ENCODE data around the gene INSC.

INSC gene

DNA sequence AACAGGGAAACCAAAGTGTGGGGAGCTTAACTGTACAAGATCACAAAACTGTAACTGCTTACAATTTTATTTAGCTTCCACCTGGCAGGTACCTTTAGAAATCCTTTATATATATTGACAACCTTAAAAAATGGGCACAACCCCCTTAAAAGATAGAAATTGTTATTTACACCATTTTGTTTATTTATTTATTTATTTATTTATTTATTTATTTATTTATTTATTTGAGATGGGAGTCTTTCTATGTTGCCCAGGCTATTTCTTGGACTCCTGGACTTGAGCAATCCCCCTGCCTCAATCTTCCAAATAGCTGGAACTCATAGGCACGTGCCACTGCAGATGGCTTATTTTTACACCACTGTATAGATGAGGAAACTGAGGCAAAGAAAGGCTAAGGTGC is 74.5 kb downstream of the INSC start:
- no peak for DNase-seq (ENCODE audit: low read depth)

DNA sequence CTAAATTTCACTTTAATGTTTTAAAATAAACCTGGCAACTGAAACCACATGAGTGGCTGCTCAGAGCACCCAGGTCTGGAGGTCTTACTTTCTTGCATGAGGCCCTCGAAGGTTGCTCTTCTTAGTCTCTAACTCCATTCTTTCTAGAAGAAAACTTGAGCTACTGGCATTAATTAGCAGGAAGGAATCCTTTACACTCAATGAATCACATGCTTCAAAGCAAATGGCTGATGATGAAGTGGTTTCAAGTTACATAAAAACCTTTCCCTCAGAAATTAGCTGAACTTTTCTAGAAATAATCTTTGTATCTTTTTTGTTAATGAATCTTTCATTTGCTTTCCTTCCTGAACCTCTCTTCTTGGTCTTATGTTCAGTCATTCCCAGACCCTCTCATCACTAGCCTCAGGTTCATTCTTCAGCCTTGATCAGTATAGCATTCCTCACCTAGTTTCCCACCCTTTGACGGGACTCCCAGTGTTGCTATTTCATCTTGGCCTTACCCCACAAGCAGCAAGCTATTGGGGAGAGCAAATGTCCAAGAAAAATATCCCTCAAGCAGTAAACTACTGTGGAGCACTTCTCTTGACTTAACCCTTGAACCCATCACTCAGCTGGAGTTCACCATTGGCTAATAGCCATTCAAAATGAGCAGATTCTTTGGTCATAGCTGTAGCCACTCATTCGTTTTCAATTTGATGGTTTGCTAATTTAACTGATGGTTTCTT is 75.1 kb downstream of the INSC start:
- no peak for DNase-seq (ENCODE audit: low read depth)

DNA sequence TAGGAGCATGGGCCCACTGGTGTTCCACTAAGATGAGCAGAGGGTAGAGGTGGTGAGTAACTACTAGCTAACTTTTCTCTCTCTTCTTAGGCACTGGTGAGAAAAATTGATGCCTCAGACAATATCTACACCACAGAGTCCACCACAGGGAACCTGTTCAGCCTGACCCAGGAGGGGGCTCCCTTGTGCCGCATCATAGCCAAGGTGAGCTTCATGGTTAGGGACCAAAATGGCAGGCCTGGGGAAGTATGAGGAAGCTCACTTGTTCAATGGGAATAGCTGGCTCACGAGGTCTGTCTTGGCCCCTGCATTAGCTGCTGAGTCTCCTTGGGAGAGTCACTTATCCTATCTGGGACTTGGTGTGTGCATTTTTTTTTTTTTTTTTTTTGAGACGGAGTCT is 75.9 kb downstream of the INSC start:
- DNase-seq (ENCODE audit: low read depth) = no peak

DNA sequence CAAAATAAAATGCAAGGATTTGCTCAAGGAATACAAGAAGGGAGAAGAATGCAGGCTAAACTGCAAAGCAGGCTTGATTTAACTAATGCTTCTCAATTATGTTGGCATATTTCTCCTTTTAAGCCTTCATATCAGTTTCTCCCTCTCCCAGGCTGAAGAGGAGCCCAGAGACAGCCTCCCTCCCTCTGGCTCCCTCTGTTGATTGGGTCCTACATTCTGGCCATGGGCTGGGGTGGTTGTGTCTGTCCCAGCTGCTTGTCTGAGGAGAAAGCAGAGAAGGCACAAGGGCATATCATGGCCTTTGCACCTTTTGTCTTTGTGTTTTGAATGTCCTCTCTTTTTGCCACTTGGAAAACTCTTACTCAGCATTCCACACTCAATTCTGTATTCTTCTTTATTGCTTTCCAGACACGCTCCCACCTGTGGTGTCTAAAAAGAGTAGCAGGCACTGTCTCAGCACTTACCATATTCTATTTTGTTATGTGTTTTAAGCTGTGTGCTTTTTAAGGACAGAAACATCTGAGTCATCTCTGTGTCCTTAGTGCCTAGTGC is 77.4 kb downstream of the INSC start:
- DNase-seq (ENCODE audit: low read depth) = no peak

DNA sequence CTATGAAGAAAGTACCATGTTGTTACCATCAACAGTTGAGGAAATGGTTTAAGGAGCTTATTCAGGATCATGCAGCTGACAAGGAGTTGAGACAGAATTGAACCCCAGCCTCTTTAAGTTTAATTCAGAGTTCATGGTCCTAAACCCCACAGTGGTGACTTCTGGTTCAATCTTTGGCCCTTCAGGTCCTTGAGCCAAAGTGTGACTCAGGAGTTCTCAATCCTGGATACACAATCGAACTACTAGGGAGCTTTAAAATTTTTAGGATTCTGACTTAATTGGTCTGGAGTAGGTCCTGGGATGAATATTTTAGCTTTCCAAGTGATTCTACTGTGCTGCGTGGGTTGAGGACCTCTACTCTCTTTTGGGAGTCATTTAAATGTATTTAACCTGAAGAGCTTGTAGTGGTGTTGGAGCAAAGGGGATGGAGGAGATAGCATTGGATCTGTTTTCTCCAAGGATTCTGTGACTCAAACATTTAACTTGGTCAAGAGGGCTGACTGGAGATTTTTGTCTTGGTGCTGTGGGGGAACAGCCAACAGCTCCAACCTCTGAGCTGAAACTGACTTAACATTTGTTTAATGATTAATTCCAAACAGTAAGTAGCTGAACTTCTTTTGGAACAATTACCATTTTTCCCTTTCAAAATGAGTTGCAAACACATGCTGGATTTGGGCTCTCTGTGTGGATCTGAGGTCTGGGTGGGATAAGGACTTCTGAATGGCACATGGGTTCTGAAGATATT is 80.1 kb downstream of the INSC start:
- no peak for DNase-seq (ENCODE audit: low read depth)

DNA sequence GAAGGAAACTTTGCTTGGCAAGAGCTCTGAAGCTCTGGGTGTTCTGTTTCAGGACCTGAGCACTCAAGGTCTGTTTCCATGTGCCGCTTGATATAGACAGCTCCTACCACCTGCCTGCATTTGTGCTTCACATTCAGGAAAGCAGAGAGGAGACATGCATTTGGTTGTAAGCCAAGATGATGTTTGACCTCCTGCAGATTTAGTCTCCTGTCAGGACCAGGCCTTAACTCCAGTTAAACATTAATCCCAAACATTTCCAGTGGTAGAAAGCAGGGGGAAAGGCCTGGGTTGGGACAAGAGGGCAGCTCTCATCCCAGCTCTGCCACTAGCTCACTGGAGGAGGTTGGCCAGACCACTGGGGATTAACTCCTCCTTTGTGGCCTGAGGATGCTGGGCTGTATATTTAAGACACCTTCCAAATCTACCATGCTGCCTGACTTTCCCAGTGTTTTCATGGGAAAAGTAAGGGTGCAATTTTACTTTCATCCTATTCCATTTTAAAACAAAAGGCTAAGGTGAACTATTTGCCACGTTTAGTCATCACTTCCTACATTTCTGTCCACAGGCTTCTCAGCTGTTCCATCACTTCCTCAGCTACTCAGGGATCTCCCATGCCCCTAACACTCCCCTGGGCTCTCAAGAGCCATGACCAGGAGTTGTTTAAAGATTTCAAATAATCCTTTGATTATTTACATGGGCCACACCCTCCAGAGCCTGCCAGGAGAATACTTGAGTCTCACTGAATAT is 80.9 kb downstream of the INSC start:
- no peak for DNase-seq (ENCODE audit: low read depth)

DNA sequence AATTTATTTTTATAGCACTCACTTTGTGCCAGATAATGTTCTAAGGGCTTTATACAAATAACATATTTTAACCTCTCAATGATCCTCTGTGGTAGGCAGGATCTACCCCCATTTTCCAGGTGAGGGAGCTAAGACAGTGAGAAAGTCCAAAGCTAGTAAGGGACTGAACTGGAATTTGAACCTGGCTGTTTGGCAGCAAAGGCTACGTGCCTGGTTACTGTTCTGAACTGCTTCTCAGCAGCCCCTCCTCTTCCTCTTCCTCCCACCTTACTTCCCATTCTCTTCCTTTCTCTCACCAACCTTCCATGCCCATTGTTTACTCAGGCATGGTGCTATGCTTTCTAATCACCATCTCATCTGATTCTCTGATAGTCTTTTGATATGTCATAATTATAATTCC is 82.0 kb downstream of the INSC start:
- no peak for DNase-seq (ENCODE audit: low read depth)

DNA sequence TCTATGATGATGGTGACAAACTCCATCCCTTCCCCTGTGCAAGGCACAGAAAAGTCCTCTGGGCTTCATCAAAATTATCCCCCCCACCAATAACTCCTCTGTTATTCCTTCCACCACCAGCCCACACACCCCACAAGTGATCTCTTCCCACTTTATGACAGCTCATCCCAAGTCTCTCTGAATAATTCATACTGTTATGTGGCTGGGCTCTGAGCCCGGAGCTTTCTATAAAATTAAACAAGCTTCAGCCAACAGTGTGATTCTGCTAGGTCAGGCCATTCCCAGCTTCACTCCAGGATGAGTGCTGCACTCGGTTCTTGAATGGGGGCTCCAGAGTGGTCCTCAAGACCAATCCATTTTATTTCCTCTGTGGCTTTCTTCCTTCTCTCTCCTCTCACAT is 83.0 kb downstream of the INSC start:
- no peak for DNase-seq (ENCODE audit: low read depth)

DNA sequence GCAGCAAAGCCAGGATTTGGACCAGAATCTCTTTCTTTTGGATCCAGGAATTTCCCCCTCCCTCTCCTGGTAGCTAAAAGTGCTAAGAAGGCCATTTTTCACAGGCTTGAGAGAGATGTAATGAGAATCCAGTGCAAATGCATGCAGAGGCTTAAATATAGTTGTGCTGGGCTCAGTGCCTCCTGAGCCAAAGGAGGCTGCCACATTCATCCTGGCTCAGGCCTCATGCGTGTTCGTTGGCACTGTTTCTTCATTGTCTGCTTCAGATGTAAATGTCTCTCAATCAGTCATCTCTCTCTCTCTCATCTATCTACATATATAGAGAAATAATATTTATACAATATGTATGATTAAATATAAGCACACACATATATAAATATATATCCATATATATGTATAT is 83.6 kb downstream of the INSC start:
- DNase-seq (ENCODE audit: low read depth) = no peak

DNA sequence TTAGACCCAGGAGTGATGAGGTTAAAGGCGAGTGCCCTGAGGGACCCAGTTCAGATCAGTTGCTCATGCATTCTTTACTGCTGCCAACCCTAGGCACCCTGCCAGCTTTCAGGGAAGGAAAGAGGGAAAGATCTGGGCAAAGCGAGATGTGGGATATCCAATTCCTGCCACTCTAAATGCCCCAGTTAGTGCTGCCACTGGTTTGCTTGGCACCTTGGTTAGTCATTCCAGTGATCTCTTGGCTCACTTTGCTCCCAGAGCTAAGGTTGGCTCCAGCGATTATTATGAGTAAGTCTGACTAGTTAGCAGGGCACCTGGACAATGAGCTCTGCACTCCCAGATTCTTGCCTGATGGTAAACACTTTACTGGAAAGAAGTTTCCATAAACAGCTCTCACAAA is 85.0 kb downstream of the INSC start:
- no peak for DNase-seq (ENCODE audit: low read depth)

DNA sequence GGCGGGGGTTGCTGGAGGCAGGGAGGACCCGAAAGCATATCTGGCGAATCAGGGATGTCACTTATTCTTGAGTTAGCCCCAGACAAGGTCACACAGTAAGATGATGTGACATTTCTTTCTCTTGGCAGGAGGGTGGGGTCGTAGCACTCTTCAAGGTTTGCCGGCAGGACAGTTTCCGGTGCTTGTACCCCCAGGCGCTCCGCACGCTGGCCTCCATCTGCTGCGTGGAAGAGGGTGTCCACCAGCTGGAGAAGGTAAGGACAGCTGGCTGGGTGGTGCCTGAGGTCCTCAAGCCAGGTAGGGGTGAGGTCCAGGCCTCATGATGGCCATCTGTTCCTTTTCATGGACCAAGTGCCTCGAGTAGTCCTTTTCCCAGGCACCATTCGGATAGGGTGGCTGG is 86.0 kb downstream of the INSC start:
- no peak for DNase-seq (ENCODE audit: low read depth)

DNA sequence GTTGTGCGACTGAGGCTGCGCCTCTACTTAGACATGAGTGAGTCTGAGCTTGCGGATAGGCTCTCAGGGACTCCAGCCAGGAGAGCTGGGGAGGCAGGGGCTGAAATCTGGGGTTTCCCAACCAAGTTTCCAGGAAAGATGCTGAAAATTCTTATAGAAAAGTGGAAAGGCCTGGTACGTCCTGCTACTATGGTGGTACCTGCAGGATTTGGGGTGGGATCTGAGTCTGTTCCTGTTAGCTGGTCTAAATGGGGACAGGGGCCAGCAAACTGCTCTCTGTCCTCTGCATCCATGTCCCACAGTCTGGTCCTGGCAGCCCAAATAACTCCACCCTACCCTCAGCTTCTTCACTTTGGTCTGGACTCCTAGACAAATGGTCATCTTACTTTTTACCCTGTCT is 86.9 kb downstream of the INSC start:
- DNase-seq (ENCODE audit: low read depth) = no peak

DNA sequence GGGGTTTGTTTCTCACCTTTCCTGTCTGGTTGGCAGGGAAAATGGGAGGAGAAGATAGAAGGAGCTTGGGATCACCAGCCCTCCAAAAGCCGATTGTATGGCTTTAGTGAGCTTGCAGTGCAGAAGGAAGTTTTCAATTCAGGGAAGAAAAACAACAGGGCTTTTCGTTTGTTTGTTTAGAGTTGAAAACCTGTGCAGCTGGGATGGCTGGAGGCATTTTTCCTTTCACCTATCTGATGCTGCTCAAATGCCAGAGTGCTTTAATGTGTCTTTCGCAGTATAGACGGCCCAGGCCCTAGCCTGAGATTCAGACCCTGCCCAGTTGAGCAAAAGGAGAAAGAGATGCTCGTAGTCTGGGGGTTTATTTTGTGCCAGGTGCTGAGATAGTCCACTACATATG is 87.9 kb downstream of the INSC start:
- DNase-seq (ENCODE audit: low read depth) = no peak

DNA sequence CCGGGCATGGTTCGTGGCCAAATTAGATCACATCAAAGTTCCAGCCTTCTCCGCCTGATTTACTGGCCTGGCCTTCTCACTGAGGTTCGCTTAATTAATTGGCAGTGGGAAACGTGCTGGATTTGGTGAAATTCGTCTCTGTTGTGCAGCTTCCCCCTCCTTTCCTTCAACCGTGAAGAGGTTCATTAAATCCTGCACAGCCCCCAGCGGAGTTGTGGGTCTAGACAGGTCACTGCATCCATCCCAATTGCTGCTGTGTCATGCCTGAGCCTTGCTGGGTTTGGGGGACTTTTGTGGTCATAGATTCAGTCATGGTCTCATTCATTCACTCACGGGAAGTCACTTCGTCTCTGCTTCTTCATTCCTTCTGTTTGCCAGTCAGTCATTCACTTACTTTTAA is 90.0 kb downstream of the INSC start:
- DNase-seq (ENCODE audit: low read depth) = no peak

DNA sequence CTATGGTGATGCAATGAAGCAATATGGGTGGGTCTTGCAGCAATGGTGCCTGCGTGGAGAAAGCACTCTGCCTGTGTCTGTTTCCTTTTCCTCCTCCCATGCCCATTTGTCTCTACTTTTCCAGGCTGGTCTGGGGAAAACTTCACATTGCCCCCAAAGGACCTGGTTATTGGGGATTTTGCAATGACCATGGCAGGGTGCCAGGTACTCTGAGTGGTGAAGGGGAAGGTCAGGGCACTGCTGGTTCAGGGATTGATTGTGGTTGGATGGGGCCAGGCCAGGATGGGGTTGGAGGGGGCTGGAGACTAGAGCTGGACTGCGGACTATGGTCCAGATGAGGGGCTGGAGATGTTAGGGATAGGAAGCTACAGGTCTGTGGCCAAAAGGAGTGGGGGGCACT is 92.1 kb downstream of the INSC start:
- no peak for DNase-seq (ENCODE audit: low read depth)

DNA sequence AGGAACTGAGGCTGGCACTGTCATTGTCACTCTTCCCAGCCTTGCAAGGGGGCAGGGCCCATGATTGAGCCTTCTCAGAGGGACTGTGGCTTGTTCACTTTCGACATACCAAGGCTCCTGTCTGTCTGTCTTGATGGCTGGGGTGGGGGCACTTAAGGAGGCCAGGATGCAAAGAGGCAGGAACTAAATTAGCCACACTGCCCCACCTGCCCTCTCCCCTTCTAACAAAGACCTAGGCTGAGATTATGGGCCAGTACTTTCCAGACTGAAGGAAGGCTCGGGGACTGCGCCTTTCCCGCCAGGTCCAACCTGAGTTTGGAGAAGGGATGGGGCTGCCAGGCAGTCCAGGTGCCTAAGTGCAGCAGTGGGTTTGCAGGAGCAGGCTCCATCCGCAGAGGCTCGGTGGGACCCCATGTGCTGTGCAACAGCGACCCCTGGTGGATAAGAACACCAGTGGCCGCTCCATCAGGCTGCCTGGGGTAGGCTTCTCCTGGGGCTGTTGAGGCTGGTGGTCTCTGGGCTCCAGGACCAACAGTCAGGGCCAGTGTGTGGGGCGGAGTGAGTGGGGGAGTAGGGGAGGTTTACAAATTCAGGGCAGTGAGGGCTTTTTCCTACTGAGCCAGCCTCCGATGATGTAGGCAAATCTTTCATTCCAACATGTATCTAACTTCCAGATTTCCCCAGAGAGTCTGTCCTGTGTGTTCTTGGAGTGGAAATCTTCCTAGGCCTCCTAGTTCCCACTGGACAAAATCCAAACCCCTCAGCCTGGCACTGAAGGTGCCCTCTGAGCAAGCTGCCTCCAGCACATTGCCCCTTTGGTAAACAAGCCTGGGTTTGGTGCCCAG is 93.9 kb downstream of the INSC start:
- DNase-seq (ENCODE audit: low read depth) = peak; percentile 65

DNA sequence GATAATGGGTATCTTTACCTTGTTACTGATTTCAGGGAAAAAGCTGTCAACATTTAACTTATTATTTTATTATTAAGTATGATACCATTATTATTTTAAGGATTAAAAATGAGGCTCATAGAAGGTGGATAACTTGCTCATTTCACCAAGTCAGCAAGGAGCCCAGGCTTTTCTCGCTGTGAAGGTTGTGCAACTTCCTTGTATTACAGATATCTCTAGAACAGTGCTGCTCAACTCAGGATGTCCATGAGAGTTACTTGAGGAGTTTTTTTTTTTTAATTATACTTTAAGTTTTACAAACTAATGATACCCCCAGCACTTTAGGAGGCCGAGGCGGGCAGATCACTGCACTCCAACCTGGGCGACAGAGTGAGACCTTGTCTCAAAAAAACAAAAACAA is 98.2 kb downstream of the INSC start:
- DNase-seq (ENCODE audit: low read depth) = no peak

DNA sequence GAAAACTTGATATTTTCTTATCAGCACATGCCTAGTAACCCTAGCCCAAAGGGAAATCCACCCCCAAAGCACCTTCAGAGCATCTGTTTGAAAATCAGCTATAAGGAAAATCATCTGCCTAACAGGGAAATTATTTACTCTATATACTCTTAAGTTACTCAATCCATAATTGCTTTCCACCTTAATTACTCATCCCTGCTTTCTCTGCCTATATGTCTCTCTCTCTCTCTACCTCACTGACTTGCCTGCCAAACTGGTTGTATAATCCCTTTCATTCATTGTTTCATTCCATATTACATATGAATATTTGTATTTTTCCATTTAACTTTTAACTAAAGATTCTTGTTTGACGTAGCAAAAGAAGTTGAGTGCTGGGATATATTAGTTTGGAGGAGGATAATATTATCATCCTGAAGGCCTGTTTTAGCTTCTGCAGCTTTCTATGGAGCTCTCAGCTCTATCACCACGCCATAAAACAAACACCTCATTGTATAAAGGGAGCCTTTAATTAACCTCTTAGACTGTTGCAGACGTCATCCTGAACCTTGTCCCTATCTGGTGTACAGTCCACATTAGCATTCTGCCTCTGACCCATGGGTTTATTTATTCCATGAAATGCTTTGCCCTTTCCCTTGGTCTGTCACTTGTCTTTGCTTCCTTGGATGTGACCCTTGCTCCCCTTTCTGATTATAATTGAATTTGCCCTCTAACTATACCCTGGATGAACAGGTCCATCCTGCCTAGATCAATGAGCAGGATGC is 98.9 kb downstream of the INSC start:
- DNase-seq (ENCODE audit: low read depth) = no peak

DNA sequence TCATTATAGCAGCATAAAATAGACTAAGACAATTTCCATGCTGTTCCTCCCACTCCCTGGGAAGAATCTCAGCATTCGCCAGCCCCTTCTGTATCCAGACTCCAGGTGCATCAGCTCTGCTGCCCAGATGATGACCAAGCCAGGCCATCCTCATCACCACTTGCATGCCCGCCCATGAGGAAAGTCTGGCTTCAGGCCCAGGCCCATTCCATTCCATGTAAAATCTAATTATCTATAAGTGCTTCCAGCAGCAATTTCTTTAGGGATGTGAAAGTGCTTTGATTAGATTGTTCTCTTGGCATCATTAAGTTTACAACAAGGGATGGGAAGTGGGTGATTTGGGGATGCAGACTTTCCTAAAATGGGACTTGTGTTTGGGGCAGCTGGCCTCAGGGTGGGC is 100.3 kb downstream of the INSC start:
- DNase-seq (ENCODE audit: low read depth) = no peak

DNA sequence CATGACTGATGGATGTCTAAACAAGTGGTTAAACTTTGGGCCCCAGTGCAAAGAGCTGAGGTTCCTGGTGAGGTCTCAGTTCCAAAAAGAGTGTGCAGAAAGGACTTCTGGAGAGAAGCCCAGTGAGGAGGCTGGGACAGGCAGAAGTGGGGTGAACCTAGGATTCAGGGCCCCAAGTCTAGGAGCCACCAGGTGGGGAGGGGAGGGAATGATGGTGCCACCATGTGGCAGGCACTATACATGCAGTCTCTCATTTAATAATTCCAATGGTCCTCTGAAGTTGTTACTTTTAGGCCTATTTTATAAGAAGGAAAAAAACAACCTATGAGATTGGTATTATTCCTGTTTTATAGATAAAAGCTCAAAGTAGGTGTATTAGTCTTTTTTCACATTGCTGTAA is 102.0 kb downstream of the INSC start:
- no peak for DNase-seq (ENCODE audit: low read depth)

DNA sequence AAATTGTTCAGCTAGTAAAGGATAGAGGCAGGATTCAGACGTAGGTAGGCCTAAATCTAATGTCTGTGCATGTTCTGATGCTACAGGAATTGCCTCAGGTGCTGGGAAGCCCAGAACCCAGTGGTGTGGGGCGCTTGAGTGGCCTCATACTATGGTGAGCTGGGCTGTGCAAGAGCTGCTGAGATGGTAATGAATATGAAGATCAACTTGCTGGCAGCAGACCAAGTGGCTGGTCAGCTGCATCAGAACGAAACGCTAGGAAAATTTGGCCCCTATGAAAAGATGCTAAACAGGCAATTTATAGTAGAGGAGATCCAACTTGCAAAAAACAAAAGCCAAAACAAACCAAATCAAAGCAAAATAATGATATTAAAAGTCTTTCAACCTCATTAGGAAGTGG is 102.7 kb downstream of the INSC start:
- no peak for DNase-seq (ENCODE audit: low read depth)

All from stimulated activated CD8-positive, alpha-beta memory T cell treated with anti-CD3 and anti-CD28 coated beads, Interleukin-12 subunit alpha, Interleukin-12 subunit beta, amount 100 ng/mL, for 1 hour (primary cell).